Panc1 (cell line): ENCODE data around the gene SUPV3L1. TPM values are rescaled to one million over a fixed set of nuclear protein-coding genes. Genes with fewer than 3 reads are reported as not detected.

Source experiments
- ATAC-seq: fragments of 200-7000 bp; cut with Tn5 transposase; 2 replicates; pipeline ENCODE4 v1.9.1; 2020; ENCODE audit warnings: mild to moderate bottlenecking, moderate library complexity
- BruUV-seq: library from RNA; stranded (reverse); fragments of 400-500 nt; replicated peaks from 2 replicates; lab custom pipeline; 2021; lab: Mats Ljungman, UMichigan
- CTCF ChIA-PET: fragments of 300-600 bp; sonication (Branson Sonifier 250); formaldehyde crosslinking; loops from one replicate; lab custom pipeline; 2022; ENCODE audit warnings: antibody characterized with exemption; lab: Charles Lee
- POLR2A ChIA-PET: fragments of 300-600 bp; sonication (Branson Sonifier 250); formaldehyde crosslinking; loops from one replicate; lab custom pipeline; 2022; ENCODE audit warnings: antibody characterized with exemption; lab: Charles Lee
- DNase-seq: peaks from one replicate; pipeline ENCODE4 v3.0.0-alpha.2; 2010; ENCODE audit warnings: low read depth, low spot score
- H3K27ac ChIP-seq: 2 replicates; pipeline ENCODE4 v1.5.1; 2011; ENCODE audit warnings: mild to moderate bottlenecking, low read length, inconsistent platforms
- H3K27me3 ChIP-seq: fragments of 200-500 bp; sonication (Bioruptor generic); 2 replicates; pipeline ENCODE4 v1.6.0; 2014; ENCODE audit warnings: low read length, inconsistent platforms; ENCODE audit not compliant: control insufficient read depth, insufficient read depth
- H3K36me3 ChIP-seq: fragments of 200-500 bp; sonication (Bioruptor generic); 2 replicates; pipeline ENCODE4 v1.5.1; 2014; ENCODE audit warnings: inconsistent platforms, mild to moderate bottlenecking, low read length, moderate library complexity; ENCODE audit not compliant: control insufficient read depth, insufficient read depth
- H3K4me1 ChIP-seq: 2 replicates; pipeline ENCODE4 v1.5.1; 2011; ENCODE audit warnings: inconsistent platforms, mild to moderate bottlenecking, low read length, moderate library complexity; ENCODE audit not compliant: control insufficient read depth, insufficient read depth
- H3K4me3 ChIP-seq, 2 experiments: 2 replicates each; pipeline ENCODE4 v1.5.1; 2011 to 2012; ENCODE audit warnings: low read depth in 2 of 2, low read length in 2 of 2, mild to moderate bottlenecking in 2 of 2, inconsistent platforms in 1 of 2, moderate library complexity in 1 of 2
- H3K9me3 ChIP-seq: fragments of 200-500 bp; sonication (Bioruptor generic); 2 replicates; pipeline ENCODE4 v1.5.1; 2014; ENCODE audit warnings: low read depth, mild to moderate bottlenecking, inconsistent platforms, low read length, moderate library complexity; ENCODE audit not compliant: control insufficient read depth, insufficient read depth
- CTCF ChIP-seq: fragments of 450-650 bp; IDR thresholded peaks from 2 replicates; pipeline ENCODE4 v1.5.1; 2017; ENCODE audit warnings: mild to moderate bottlenecking
- POLR2AphosphoS5 ChIP-seq: IDR thresholded peaks from 2 replicates; pipeline ENCODE4 v1.6.1; 2012; ENCODE audit warnings: mild to moderate bottlenecking, low read depth, low read length, moderate library complexity
- REST ChIP-seq, 2 experiments: IDR thresholded peaks; 2 replicates each; pipeline ENCODE4 v1.6.1; 2011 to 2012; ENCODE audit warnings: low read depth in 2 of 2, control low read depth in 1 of 2, low read length in 1 of 2, mild to moderate bottlenecking in 1 of 2, moderate library complexity in 1 of 2; ENCODE audit not compliant: insufficient read depth in 1 of 2
- SIN3A ChIP-seq: IDR thresholded peaks from 2 replicates; pipeline ENCODE4 v1.6.1; 2012; ENCODE audit warnings: low read depth, mild to moderate bottlenecking, low read length, moderate library complexity, borderline replicate concordance; ENCODE audit not compliant: insufficient read depth
- TCF7L2 ChIP-seq: IDR thresholded peaks from 2 replicates; pipeline ENCODE4 v1.6.1; 2011; ENCODE audit warnings: mild to moderate bottlenecking, low read depth, low read length, inconsistent platforms
- in situ Hi-C: cut with HindIII; loops from 2 replicates; pipeline ENCODE4 v1.10.0; 2016; ENCODE audit warnings: low sequenced_read_pairs, low pct_unique_long_range_greater_than_20kb
- intact Hi-C: fragments of 100-400 bp; cut with micrococcal nuclease; formaldehyde crosslinking; loops from one replicate; pipeline ENCODE4 v1.10.0; 2022; ENCODE audit not compliant: unreplicated experiment
- total RNA-seq: library from RNA; stranded (reverse); gene quantifications from one replicate; pipeline ENCODE4 v1.2.1, GENCODE V29; 2021; ENCODE audit not compliant: unreplicated experiment

The SUPV3L1 gene
- total RNA-seq, 1 experiment from 2014 or later, result 65.0 TPM

- Histone ChIP-seq H3K27me3 (no peaks in the 10 kb centered on the region), H3K4me1 (peaks cover 8% of the 10 kb centered on the region; the same call in 1 of the 2 replicates), H3K36me3 (no peaks in the 10 kb centered on the region), H3K9me3 (no peaks in the 10 kb centered on the region), H3K27ac (no peak overlapping the region), H3K4me3 (no peak overlapping the region)
- TF ChIP-seq CTCF, result no peak
- TF ChIP-seq SIN3A, result no peak
- no peak for TF ChIP-seq POLR2AphosphoS5
- no peak for TF ChIP-seq REST (IDR thresholded peaks at IDR 0.05; ENCODE audit: insufficient read depth in 1 of 2, low read depth in 2 of 2, low read length in 1 of 2)
- TF ChIP-seq TCF7L2, result no peak
- ATAC-seq (no peak), DNase-seq (no peak)
- POLR2A ChIA-PET, result no interaction called here
- in situ Hi-C loops, result no loop called here
- intact Hi-C loops, result no loop called here
- CTCF ChIA-PET, result interaction anchor here (0.5 kb wide), 1 partner anchor 11 kb away, joined by 3 read pairs; no protein-coding TSS in a partner anchor
- BruUV-seq, result no TSS peak
Measured at GRCh38 chr10:69214666-69215131, 34.7 kb downstream of the SUPV3L1 start.

- no peak overlapping the region for H3K27ac ChIP-seq
- ATAC-seq (no peak), DNase-seq (no peak)
- intact Hi-C loops, result no loop called here
- in situ Hi-C loops, result no loop called here
- peaks cover 8% of the 10 kb centered on the region; the same call in 1 of the 2 replicates for H3K4me1 ChIP-seq
- TF ChIP-seq TCF7L2 (no peak), REST (IDR thresholded peaks at IDR 0.05; ENCODE audit: insufficient read depth in 1 of 2, low read depth in 2 of 2, low read length in 1 of 2) (no peak), POLR2AphosphoS5 (no peak), SIN3A (no peak), CTCF (no peak)
- H3K9me3 ChIP-seq, result no peaks in the 10 kb centered on the region
- no peaks in the 10 kb centered on the region for H3K27me3 ChIP-seq
- H3K4me3 ChIP-seq, result no peak overlapping the region
- no TSS peak for BruUV-seq
- POLR2A ChIA-PET, result interaction anchor here (0.7 kb wide), 1 partner anchor 97 kb away, joined by 3 read pairs; no protein-coding TSS in a partner anchor
- no peaks in the 10 kb centered on the region for H3K36me3 ChIP-seq
- CTCF ChIA-PET, result no interaction called here
Measured at GRCh38 chr10:69215405-69216171, 35.6 kb downstream of the SUPV3L1 start.
